Frontal cortex (tissue), 4 donors: ENCODE results near the gene IL9. TPM values are rescaled to one million over a fixed set of nuclear protein-coding genes. Genes with fewer than 3 reads are reported as not detected.

Experiments used
- DNase-seq, 2 donors: peaks; one replicate each; pipeline ENCODE4 v3.0.0; 2012; ENCODE audit warnings: low spot score in 2 of 2
- FAIRE-seq: peaks from 2 replicates; lab custom pipeline; 2012; peaks lifted over from hg19 to GRCh38; lab: Jason Lieb, UNC
- total RNA-seq: library from RNA; depleted of rRNA; stranded (reverse); fragments of >200 nt; gene quantifications from one replicate; pipeline ENCODE4 v1.2.3, GENCODE V29; 2014
- donor health status: control.
- donor health status: control.
- donor health status: control.

IL9 gene
- not detected for total RNA-seq

GRCh38 chr5:135895474-135896006 lies at the start of gene IL9:
Gene IL9 (minus strand): TSS chr5:135895841. CDS start chr5:135895816, 25 bp downstream.
- DNase-seq, result no peak
- FAIRE-seq, result no peak

- peak; percentile 95 for FAIRE-seq
Observed at GRCh38 chr5:135944967-135945560, 49.4 kb upstream of the IL9 start.

GRCh38 chr5:135944564-135944963 lies 48.9 kb upstream of the IL9 start:
- no peak for FAIRE-seq
- no peak for DNase-seq

More at GRCh38 chr5:135944967-135945560, 49.4 kb upstream of the IL9 start:
- peak in 1 of 2 donors; percentile 36 for DNase-seq

DNA sequence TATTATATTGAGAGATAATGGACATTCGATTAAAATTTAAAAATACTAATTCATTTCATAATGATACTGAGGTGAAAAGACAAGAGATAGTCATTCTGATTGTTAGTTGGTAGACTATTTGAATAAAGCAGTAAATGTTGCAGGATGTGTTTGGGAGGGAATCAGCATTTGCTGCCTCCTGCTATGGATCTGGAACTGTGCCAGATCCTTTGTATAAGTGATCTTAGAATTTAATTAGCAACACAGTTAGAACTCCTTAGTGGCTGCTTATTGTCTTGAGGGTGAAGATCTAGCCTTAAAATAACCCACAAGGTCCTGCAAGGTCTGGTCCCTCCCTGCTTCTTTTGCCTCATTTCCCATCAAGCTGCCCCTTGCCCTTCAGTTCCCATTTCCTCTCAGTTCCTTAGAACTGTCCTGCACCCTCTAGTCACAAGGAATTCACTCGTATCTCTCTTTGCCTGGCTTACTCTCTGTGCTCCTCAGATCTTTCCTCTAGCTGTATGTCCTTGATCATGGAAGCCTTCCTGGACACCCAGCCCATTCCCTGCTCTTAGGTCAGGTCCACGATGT lies 46.6 kb upstream of the IL9 start:
- DNase-seq, result no peak
- FAIRE-seq, result no peak

DNA sequence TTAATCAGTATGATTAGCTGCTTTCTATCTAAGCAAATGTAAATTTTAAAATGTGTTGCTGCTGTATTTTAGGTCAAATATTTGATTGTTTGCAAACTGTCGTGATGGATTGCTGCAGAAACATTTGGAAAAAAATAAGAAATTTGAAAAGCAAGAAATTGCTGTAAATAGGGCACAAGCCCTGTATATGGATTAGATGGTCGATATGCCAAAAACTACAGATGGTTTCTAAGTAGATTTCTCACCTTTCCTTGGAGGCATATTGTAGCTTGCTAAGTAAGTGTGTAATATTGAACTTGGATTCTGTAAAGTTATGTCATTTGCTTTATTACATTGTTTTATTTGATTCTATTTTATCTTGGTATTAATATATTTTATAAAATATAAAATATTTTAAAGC lies 46.1 kb upstream of the IL9 start:
- FAIRE-seq (no peak), DNase-seq (no peak)

- DNase-seq (no peak), FAIRE-seq (no peak)
Observed at GRCh38 chr5:135937245-135937911, 41.7 kb upstream of the IL9 start.

- DNase-seq (no peak), FAIRE-seq (no peak)
Observed at GRCh38 chr5:135934939-135935338, 39.3 kb upstream of the IL9 start.

DNA sequence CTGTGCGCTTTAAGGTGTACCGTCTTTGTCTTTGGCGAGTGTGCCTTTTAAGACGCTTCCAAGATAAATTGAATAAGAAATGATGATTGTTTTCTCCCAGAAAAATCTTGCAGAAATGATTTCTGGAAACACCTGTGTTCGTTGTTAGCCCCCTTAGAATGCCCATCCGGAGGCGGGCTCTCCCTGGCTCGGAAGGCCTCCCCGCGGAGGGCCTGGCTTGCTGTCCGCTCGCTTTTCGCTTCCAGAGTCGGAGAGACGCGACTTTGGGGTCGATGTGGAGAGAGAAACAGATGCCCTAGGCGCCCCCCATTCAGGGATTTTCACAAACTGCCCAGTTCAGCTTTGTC lies 35.3 kb upstream of the IL9 start:
- FAIRE-seq (no peak), DNase-seq (no peak)

GRCh38 chr5:135930029-135930948 lies 34.6 kb upstream of the IL9 start:
- FAIRE-seq (no peak), DNase-seq (no peak)

DNA sequence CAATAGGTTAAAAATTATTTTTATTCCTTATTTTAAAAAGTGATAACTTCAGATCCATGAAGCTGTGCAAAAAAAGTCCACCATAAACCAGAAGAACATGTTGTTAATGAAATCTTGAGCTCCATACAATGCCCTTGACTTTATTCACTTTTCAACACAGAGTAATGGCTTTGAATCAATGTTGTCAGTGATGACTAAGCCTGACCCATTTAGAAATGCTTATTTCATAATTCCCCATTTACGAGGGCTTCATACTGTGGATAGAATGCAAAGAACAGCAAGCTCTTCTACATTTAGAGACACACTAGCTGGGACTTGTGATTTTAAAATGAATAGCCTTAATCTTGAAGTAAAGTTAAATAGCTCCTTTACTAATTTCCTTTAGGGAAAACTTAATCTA lies 25.7 kb upstream of the IL9 start:
- no peak for FAIRE-seq
- no peak for DNase-seq

DNA sequence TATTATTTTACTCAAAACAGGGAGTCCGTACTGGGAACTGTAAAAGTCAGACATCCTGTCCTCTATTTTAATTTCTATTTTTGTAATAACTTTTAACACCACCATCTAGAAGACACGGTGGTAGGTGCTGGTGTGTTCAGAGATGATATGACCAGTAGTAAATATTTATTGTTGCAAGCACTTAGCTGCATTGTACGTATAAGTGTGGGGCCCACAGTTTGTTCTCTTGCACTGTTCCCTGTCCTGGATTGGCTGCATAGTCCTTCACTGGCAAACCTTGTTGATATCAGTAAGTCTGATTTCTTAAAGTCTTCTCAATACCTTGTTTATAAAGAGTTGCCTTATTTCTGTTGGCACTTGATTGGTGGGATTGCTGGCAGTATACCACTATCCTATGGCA lies 24.6 kb upstream of the IL9 start:
- DNase-seq (no peak), FAIRE-seq (no peak)

GRCh38 chr5:135916638-135917263 lies 21.1 kb upstream of the IL9 start:
- DNase-seq (no peak), FAIRE-seq (no peak)

DNA sequence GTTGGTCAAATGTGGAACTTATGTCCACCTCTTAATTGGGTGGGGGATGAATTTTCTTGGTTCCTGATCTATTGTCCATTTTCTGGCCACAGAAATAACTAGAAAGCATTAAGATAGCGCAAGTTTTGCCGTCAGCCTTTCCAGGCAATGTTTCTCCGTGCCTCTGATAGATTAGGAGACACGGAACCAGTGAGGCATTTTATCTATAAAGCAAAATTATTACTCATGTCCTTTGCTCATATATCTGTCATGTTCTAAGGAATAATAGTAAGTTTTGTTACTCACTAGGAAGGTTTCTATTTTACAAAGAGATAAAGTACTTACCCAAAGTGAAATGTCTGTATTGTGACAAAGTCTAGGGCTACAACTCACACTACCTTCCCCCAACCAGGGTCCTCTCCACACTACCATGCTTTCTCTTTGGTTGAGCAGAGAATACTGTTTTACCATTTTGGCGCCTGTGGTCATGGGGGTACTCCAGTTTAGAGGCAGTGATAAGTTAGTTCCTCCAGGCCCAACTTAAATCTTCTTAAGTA lies 19.9 kb upstream of the IL9 start:
- FAIRE-seq, result no peak
- no peak for DNase-seq

DNA sequence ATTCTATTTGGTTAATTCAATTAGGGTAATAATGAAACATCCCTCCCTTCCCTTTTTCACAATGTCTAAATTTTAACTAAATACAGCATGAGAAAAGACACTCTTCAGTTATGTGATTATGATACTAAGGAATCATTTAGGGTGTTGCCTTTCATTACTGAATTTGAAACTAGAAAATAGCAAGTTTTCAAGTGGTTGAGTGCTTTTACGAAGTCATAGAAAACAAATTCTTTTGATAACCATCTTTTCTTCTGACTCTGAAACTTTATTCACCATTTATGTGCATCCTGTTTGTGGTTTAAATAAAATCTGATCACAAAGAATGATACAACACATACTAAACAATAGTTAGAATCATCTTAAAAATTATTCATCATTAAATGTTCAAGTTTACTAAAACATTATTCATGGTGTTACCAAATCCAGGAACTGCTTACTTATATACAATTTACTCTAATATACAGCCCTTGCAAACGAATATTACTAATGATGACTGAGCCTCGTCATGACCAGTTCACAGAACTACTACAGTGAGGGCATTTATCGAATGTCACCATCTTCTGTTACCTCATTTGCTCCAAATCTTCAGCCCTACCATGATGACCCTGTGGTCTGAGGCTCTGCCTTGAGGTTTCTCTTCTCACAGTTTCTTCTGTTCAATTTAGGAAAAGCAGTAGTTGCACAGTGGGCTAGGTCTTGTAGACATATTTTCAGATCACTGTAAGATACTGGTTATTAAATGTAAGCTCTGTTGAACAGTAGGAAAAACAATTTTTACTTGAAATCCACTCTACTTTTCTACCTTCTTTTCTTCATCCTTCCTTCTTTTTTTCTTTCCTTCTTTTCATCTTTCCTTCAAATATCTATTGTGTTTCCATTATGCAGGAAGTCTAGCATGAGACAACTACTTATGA lies 18.3 kb upstream of the IL9 start:
- FAIRE-seq (no peak), DNase-seq (no peak)

- FAIRE-seq, result no peak
- DNase-seq, result no peak
Observed at GRCh38 chr5:135905144-135905543, 9.5 kb upstream of the IL9 start.

GRCh38 chr5:135901633-135902032 lies 6.0 kb upstream of the IL9 start:
- no peak for FAIRE-seq

DNA sequence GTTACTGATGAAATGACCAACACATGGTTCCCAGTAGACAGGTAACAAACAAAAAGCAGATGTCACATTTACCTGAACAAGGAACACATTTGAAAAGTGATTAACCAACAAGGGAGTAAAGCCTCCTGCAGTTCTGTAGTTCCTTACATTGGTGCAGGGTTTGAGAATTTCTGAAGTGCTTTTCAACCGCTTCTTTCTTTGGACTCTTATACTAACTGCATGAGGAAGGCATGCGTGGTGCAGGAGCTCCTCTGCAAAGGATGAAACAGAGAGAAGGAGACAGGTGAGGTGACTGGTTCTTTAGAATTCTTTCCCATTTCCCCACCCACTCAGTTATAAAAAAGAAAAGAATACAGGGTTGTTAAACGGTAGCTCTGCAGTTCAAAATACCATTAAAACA lies 4.6 kb upstream of the IL9 start:
- FAIRE-seq (no peak), DNase-seq (no peak)

More at GRCh38 chr5:135901633-135902032, 6.0 kb upstream of the IL9 start:
- no peak for DNase-seq

DNA sequence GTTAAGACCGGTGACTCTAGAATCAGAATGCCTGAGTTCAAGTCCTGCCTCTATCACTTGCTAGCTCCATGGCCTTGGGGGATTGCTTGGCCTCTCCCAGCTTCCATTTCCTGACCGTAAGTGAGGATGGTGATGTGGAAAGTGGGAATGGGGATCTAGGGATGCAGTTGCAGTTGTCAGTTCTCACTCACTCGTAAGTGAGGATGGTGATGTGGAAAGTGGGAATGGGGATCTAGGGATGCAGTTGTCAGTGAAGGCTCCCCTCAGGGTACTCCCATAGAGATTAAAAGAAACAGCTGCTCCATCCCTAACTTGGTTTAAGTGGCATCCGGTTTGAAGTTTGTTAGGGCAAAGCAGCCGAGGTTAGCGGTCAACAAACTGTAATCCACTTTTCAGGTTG lies 3.0 kb upstream of the IL9 start:
- DNase-seq, result no peak
- no peak for FAIRE-seq

- DNase-seq, result no peak
- no peak for FAIRE-seq
Observed at GRCh38 chr5:135894789-135895188, 852 bp downstream of the IL9 start.
